A673 (cell line): Measurements from ENCODE around the gene FOS. TPM values are rescaled to one million over a fixed set of nuclear protein-coding genes. Genes with fewer than 3 reads are reported as not detected.
A peak's percentile ranks its signal among the peaks of the same experiment; 100 is the strongest.

ENCODE experiments used
- BruUV-seq: library from RNA; stranded (reverse); fragments of 400-500 nt; replicated peaks from 2 replicates; lab custom pipeline; 2021; lab: Mats Ljungman, UMichigan
- CTCF ChIA-PET: fragments of 300-600 bp; sonication (Branson Sonifier 250); formaldehyde crosslinking; loops from one replicate; lab custom pipeline; 2022; ENCODE audit warnings: antibody characterized with exemption; lab: Charles Lee
- POLR2A ChIA-PET: fragments of 300-600 bp; sonication (Branson Sonifier 250); formaldehyde crosslinking; loops from one replicate; lab custom pipeline; 2022; ENCODE audit warnings: antibody characterized with exemption; ENCODE audit not compliant: low non-redundant PET; lab: Charles Lee
- DNase-seq: peaks from one replicate; pipeline ENCODE4 v3.0.0-alpha.2; 2015; ENCODE audit warnings: low spot score
- H3K27ac ChIP-seq: fragments of 200-600 bp; sonication (generic); 2 replicates; pipeline ENCODE4 v1.5.1; 2016; ENCODE audit warnings: mixed run types, low read depth, mild to moderate bottlenecking, mixed read lengths, antibody characterized with exemption, low read length; ENCODE audit not compliant: poor library complexity, severe bottlenecking
- H3K27me3 ChIP-seq: fragments of 200-600 bp; sonication (generic); replicated peaks from 2 replicates; pipeline ENCODE4 v1.6.1; 2017; ENCODE audit warnings: mixed run types, low read depth, mild to moderate bottlenecking, mixed read lengths, antibody characterized with exemption, low read length; ENCODE audit not compliant: insufficient read depth, poor library complexity
- H3K36me3 ChIP-seq: fragments of 200-600 bp; sonication (generic); 2 replicates; pipeline ENCODE4 v1.6.1; 2016; ENCODE audit warnings: mixed run types, mild to moderate bottlenecking, mixed read lengths, antibody characterized with exemption, low read length; ENCODE audit not compliant: insufficient read depth, poor library complexity, severe bottlenecking
- H3K4me1 ChIP-seq: fragments of 200-600 bp; sonication (generic); 2 replicates; pipeline ENCODE4 v1.6.1; 2017; ENCODE audit warnings: mixed run types, mild to moderate bottlenecking, mixed read lengths, antibody characterized with exemption, low read length; ENCODE audit not compliant: insufficient read depth, poor library complexity, severe bottlenecking
- H3K4me3 ChIP-seq: fragments of 200-600 bp; sonication (generic); 2 replicates; pipeline ENCODE4 v1.5.1; 2016; ENCODE audit warnings: low read depth, mixed run types, mild to moderate bottlenecking, mixed read lengths, low read length; ENCODE audit not compliant: poor library complexity, severe bottlenecking
- H3K9me3 ChIP-seq: fragments of 200-600 bp; sonication (generic); 2 replicates; pipeline ENCODE4 v1.6.1; 2016; ENCODE audit warnings: mixed run types, low read depth, mild to moderate bottlenecking, mixed read lengths, antibody characterized with exemption, low read length; ENCODE audit not compliant: poor library complexity, severe bottlenecking
- EZH2 ChIP-seq: fragments of 200-600 bp; sonication (generic); IDR thresholded peaks from 2 replicates; pipeline ENCODE4 v1.6.1; 2017; ENCODE audit warnings: borderline replicate concordance, low read depth, mild to moderate bottlenecking, mixed read lengths, antibody characterized with exemption, low read length; ENCODE audit not compliant: poor library complexity, severe bottlenecking
- intact Hi-C: fragments of 100-400 bp; cut with micrococcal nuclease; formaldehyde crosslinking; loops from one replicate; pipeline ENCODE4 v1.10.0; 2022; ENCODE audit not compliant: unreplicated experiment
- total RNA-seq: library from RNA; stranded (reverse); gene quantifications from 2 replicates; pipeline ENCODE4 v1.2.3, GENCODE V29; 2021
- TF ChIP-seq, protein P1 (sequence below): fragments of 300-800, 200-600 bp; sonication (generic); conservative IDR thresholded peaks from 2 replicates; pipeline ENCODE4 v1.5.1; 2017; ENCODE audit warnings: low read depth, mild to moderate bottlenecking, antibody characterized with exemption, low read length, moderate library complexity, mixed read lengths

The FOS gene
- total RNA-seq, 1 experiment from 2014 or later, result 13.7 TPM

DNA sequence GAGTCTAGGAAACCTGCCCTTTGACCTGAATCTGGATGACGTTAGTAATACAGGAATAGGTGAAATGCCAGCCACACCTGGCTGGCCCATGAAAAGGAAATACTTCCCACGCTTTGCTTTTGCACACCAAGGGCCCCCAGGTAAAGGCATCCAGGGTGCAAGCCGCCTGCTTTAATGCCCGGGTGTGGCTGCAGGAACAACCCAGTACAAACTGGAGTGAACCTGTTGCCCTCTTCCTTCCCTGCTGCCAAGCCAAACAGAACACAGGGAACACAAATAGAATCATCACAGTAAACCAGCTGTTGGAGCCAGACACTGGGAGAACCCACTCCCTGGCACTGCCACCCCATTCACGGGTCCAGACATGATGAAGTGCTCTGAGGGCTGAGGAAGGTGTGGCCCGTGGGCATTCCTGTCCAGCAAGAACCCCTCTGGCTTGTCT lies 24.2 kb upstream of the FOS start:
- Histone ChIP-seq H3K4me1 (peaks cover 11% of the 10 kb centered on the region), H3K27ac (no peak overlapping the region), H3K36me3 (no peaks in the 10 kb centered on the region), H3K4me3 (no peak overlapping the region), H3K9me3 (no peaks in the 10 kb centered on the region), H3K27me3 (no peaks in the 10 kb centered on the region)
- DNase-seq, result no peak
- BruUV-seq, result no TSS peak
- CTCF ChIA-PET, result no interaction called here
- intact Hi-C loops, result no loop called here
- POLR2A ChIA-PET, result no interaction called here
- no peak for TF ChIP-seq EZH2
- TF ChIP-seq, protein P1, sequence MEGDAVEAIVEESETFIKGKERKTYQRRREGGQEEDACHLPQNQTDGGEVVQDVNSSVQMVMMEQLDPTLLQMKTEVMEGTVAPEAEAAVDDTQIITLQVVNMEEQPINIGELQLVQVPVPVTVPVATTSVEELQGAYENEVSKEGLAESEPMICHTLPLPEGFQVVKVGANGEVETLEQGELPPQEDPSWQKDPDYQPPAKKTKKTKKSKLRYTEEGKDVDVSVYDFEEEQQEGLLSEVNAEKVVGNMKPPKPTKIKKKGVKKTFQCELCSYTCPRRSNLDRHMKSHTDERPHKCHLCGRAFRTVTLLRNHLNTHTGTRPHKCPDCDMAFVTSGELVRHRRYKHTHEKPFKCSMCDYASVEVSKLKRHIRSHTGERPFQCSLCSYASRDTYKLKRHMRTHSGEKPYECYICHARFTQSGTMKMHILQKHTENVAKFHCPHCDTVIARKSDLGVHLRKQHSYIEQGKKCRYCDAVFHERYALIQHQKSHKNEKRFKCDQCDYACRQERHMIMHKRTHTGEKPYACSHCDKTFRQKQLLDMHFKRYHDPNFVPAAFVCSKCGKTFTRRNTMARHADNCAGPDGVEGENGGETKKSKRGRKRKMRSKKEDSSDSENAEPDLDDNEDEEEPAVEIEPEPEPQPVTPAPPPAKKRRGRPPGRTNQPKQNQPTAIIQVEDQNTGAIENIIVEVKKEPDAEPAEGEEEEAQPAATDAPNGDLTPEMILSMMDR, result no peak

DNA sequence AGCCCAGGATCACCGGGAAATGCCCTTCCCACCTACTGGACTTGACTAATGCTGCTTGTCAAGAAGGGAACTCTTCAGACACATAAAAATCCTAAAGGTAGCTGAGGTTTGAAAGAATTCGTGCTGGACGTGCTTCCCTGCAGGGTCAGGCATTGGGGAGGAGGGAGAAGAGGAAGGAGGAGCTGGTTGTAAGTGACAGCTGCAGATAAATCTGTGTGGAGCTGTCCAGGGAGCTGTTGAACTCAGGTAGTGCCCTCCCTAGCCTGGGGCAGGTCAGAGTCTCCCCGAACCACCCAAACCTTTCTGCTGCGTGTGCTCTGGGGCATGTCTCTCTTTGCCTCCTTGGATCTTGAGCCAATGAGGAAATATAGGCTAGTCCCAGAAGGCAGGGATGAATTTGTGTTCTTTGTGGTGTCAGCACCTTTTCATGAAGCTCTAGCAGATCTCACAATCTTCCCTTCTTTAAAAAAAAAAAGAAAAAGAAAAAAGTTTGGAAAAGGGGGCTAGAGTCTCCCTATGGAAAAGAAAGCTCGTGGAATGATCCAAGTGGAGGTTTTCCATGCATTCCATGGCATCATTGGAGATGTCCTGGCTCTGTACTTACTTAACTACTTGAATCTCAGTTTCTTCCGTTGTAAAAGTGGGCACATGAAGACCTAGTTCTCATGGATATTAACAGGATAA lies 23.6 kb upstream of the FOS start:
- Histone ChIP-seq H3K9me3 (no peaks in the 10 kb centered on the region), H3K36me3 (no peaks in the 10 kb centered on the region), H3K27me3 (no peaks in the 10 kb centered on the region), H3K4me1 (peaks cover 17% of the 10 kb centered on the region), H3K4me3 (no peak overlapping the region), H3K27ac (no peak overlapping the region)
- no TSS peak for BruUV-seq
- ChIA-PET POLR2A (no interaction called here), CTCF (no interaction called here)
- no peak for DNase-seq
- TF ChIP-seq, protein P1, result no peak
- no peak for TF ChIP-seq EZH2
- intact Hi-C loops, result no loop called here

DNA sequence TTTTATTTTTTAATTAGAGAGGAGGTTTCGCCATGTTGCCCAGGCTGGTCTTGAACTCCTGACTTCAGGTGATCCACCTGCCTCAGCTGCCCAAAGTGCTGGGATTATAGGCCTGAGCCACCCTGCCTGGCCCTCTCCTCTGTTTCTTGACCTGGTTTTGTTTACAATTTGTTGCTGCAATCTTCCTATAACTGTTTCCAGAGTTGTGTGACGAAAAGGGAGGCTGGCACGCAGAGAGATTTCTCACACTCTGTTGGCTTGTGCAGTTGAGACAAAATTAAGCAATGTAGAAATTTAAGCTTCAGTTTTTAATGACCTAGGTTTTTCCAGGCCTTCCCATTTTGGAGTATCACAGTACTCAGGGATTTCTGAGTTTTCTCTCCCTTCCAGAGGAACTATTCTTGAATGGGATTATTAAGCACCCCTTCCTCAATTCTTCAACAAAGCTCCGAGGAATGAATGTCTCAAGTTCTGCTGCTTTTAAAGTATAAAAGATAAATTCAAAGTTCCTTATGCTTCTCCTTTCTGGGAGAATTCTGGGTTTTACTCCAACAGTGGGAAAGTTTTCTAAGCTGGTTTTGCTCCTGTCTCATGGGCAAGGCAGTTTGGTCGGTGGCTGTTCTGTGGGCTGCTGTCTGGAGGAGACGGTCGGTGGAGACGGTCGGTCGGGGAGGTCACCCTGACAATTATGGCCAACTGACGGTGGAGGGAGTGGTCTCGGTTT lies 20.4 kb upstream of the FOS start:
- Histone ChIP-seq H3K9me3 (no peaks in the 10 kb centered on the region), H3K4me3 (peak overlapping the region; percentile 48), H3K36me3 (no peaks in the 10 kb centered on the region), H3K27ac (peak overlapping the region; percentile 97), H3K27me3 (no peaks in the 10 kb centered on the region), H3K4me1 (peaks cover 25% of the 10 kb centered on the region)
- BruUV-seq, result TSS peak; percentile 89
- intact Hi-C loops, result no loop called here
- DNase-seq, result no peak
- CTCF ChIA-PET, result interaction anchor here (0.9 kb wide), 1 partner anchor 19 kb away, joined by 4 read pairs; no protein-coding TSS in a partner anchor
- TF ChIP-seq EZH2, result no peak
- TF ChIP-seq, protein P1, result no peak
- POLR2A ChIA-PET, result interaction anchor here (0.7 to 1.3 kb wide), 2 partner anchors 13 to 24 kb away, joined by 3 read pairs; no protein-coding TSS in a partner anchor
